IMR-90 (cell line): Measurements from ENCODE around the gene VPS18. TPM values are rescaled to one million over a fixed set of nuclear protein-coding genes. Genes with fewer than 3 reads are reported as not detected.
A peak's percentile ranks its signal among the peaks of the same experiment; 100 is the strongest.

ENCODE experiments used
- ATAC-seq: fragments of 200-7000 bp; cut with Tn5 transposase; 2 replicates; pipeline ENCODE4 v1.9.1; 2020; ENCODE audit warnings: low read depth, mild to moderate bottlenecking, moderate library complexity
- BruUV-seq: library from RNA; stranded (reverse); fragments of 400-500 nt; replicated peaks from 2 replicates; lab custom pipeline; 2021; lab: Mats Ljungman, UMichigan
- CTCF ChIA-PET: fragments of 300-600 bp; formaldehyde crosslinking; extraction: SDS; loops from one replicate; lab custom pipeline; 2021; ENCODE audit warnings: antibody characterized with exemption; lab: Yijun Ruan, JAX
- POLR2A ChIA-PET: fragments of 300-600 bp; sonication (Branson Sonifier 250); formaldehyde crosslinking; loops from one replicate; lab custom pipeline; 2022; ENCODE audit warnings: antibody characterized with exemption; ENCODE audit not compliant: unreplicated experiment; lab: Charles Lee
- DNase-seq: peaks from one replicate; pipeline ENCODE4 v3.0.0; 2013
- H2AFZ ChIP-seq: replicated peaks from 2 replicates; pipeline ENCODE3; 2013; ENCODE audit warnings: low read length, mild to moderate bottlenecking; ENCODE audit not compliant: poor library complexity
- H2AK5ac ChIP-seq: 2 replicates; pipeline ENCODE4 v1.6.1; 2013; ENCODE audit warnings: low read depth, low read length, inconsistent platforms
- H2AK9ac ChIP-seq: replicated peaks from 2 replicates; pipeline ENCODE3; 2013; ENCODE audit warnings: mild to moderate bottlenecking, low read depth, low read length, moderate library complexity; ENCODE audit not compliant: poor library complexity
- H2BK120ac ChIP-seq: 2 replicates; pipeline ENCODE4 v1.6.1; 2013; ENCODE audit warnings: low read depth, low read length, inconsistent platforms
- H2BK15ac ChIP-seq: 3 replicates; pipeline ENCODE4 v1.6.1; 2013; ENCODE audit warnings: low read depth, low read length, inconsistent platforms
- H2BK20ac ChIP-seq: 2 replicates; pipeline ENCODE4 v1.6.1; 2013; ENCODE audit warnings: low read depth, mild to moderate bottlenecking, inconsistent platforms, low read length, moderate library complexity
- H2BK5ac ChIP-seq: 2 replicates; pipeline ENCODE4 v1.6.1; 2013; ENCODE audit warnings: mild to moderate bottlenecking, low read depth, low read length, inconsistent platforms; ENCODE audit not compliant: poor library complexity, severe bottlenecking
- H3K14ac ChIP-seq: replicated peaks from 2 replicates; pipeline ENCODE4 v1.6.1; 2013; ENCODE audit warnings: low read depth, low read length, inconsistent platforms
- H3K18ac ChIP-seq: 2 replicates; pipeline ENCODE4 v1.6.1; 2013; ENCODE audit warnings: low read depth, low read length, control low read depth
- H3K23ac ChIP-seq: 2 replicates; pipeline ENCODE4 v1.6.1; 2013; ENCODE audit warnings: low read depth, low read length, inconsistent platforms
- H3K27ac ChIP-seq: 2 replicates; pipeline ENCODE4 v1.5.1; 2013; ENCODE audit warnings: mild to moderate bottlenecking, control low read depth, low read length; ENCODE audit not compliant: insufficient read depth
- H3K27me3 ChIP-seq: 2 replicates; pipeline ENCODE4 v1.6.1; 2013; ENCODE audit warnings: low read length; ENCODE audit not compliant: control insufficient read depth, insufficient read depth
- H3K36me3 ChIP-seq: 2 replicates; pipeline ENCODE4 v1.6.1; 2013; ENCODE audit warnings: low read length, mixed read lengths; ENCODE audit not compliant: control insufficient read depth, insufficient read depth
- H3K4ac ChIP-seq: 2 replicates; pipeline ENCODE4 v1.6.1; 2013; ENCODE audit warnings: low read depth, low read length, inconsistent platforms
- H3K4me1 ChIP-seq: 2 replicates; pipeline ENCODE4 v1.6.1; 2013; ENCODE audit warnings: low read length, mixed read lengths; ENCODE audit not compliant: control insufficient read depth, insufficient read depth
- H3K4me2 ChIP-seq: 2 replicates; pipeline ENCODE4 v1.6.1; 2013; ENCODE audit warnings: low read depth, mild to moderate bottlenecking, control low read depth, low read length, moderate library complexity
- H3K4me3 ChIP-seq: 2 replicates; pipeline ENCODE4 v1.5.1; 2013; ENCODE audit warnings: low read depth, mild to moderate bottlenecking, control low read depth, low read length, moderate library complexity; ENCODE audit not compliant: insufficient read depth
- H3K56ac ChIP-seq: 2 replicates; pipeline ENCODE4 v1.6.1; 2013; ENCODE audit warnings: low read length, inconsistent platforms; ENCODE audit not compliant: insufficient read depth; ENCODE audit errors: extremely low read depth
- H3K79me1 ChIP-seq, 2 experiments: 2 replicates each; pipeline ENCODE4 v1.6.1; 2013; ENCODE audit warnings: low read length in 2 of 2, inconsistent platforms in 1 of 2, low read depth in 1 of 2
- H3K9ac ChIP-seq: 2 replicates; pipeline ENCODE4 v1.6.1; 2013; ENCODE audit warnings: low read depth, low read length, control low read depth
- H3K9me1 ChIP-seq: 2 replicates; pipeline ENCODE4 v1.6.1; 2013; ENCODE audit warnings: low read length, inconsistent platforms; ENCODE audit not compliant: insufficient read depth
- H3K9me3 ChIP-seq: 2 replicates; pipeline ENCODE4 v1.6.1; 2013; ENCODE audit warnings: low read length; ENCODE audit not compliant: control insufficient read depth, insufficient read depth
- H4K20me1 ChIP-seq: 2 replicates; pipeline ENCODE4 v1.6.1; 2013; ENCODE audit warnings: low read length, inconsistent platforms; ENCODE audit not compliant: insufficient read depth
- H4K5ac ChIP-seq: 2 replicates; pipeline ENCODE4 v1.6.1; 2013; ENCODE audit warnings: mild to moderate bottlenecking, low read depth, low read length, control low read depth
- H4K8ac ChIP-seq, 2 experiments: 2 replicates each; pipeline ENCODE4 v1.6.1; 2013; ENCODE audit warnings: low read depth in 2 of 2, low read length in 2 of 2, control low read depth in 1 of 2, inconsistent platforms in 1 of 2
- H4K91ac ChIP-seq: 2 replicates; pipeline ENCODE4 v1.6.1; 2013; ENCODE audit warnings: low read depth, low read length, inconsistent platforms; ENCODE audit not compliant: insufficient read depth
- BHLHE40 ChIP-seq: fragments of 150-350 bp; IDR thresholded peaks from 2 replicates; pipeline ENCODE4 v1.6.1; 2016; ENCODE audit warnings: mild to moderate bottlenecking, low read depth, low read length
- CEBPB ChIP-seq: IDR thresholded peaks from 2 replicates; pipeline ENCODE4 v1.6.1; 2012; ENCODE audit warnings: low read depth, low read length, improper control_type of control experiment
- FOS ChIP-seq: fragments of 150-350 bp; IDR thresholded peaks from 2 replicates; pipeline ENCODE4 v1.6.1; 2016; ENCODE audit warnings: low read depth, low read length
- MAFK ChIP-seq: IDR thresholded peaks from 2 replicates; pipeline ENCODE4 v1.6.1; 2012; ENCODE audit warnings: low read depth, low read length, improper control_type of control experiment
- MAZ ChIP-seq: IDR thresholded peaks from 2 replicates; pipeline ENCODE4 v1.6.1; 2012; ENCODE audit warnings: low read depth, mild to moderate bottlenecking, low read length, improper control_type of control experiment, moderate library complexity, borderline replicate concordance
- MXI1 ChIP-seq: IDR thresholded peaks from 2 replicates; pipeline ENCODE4 v1.6.1; 2012; ENCODE audit warnings: low read depth, mild to moderate bottlenecking, low read length, moderate library complexity, borderline replicate concordance
- NFE2L2 ChIP-seq: fragments of 150-350 bp; IDR thresholded peaks from 2 replicates; pipeline ENCODE4 v1.6.1; 2016; ENCODE audit warnings: low read depth, mild to moderate bottlenecking, low read length
- POLR2A ChIP-seq: IDR thresholded peaks from 2 replicates; pipeline ENCODE4 v1.6.1; 2012; ENCODE audit warnings: mild to moderate bottlenecking, low read depth, low read length
- RAD21 ChIP-seq: IDR thresholded peaks from 2 replicates; pipeline ENCODE4 v1.6.1; 2012; ENCODE audit warnings: low read length, improper control_type of control experiment
- SMC3 ChIP-seq: fragments of 150-350 bp; IDR thresholded peaks from 2 replicates; pipeline ENCODE4 v1.6.1; 2016; ENCODE audit warnings: low read depth, mild to moderate bottlenecking, antibody characterized with exemption, low read length, moderate library complexity
- WGBS, 2 experiments: methylation state at CpG; one replicate each; pipeline versions ENCODE4 v1.1.5 to v1.1.7; 2013; ENCODE audit warnings: missing lambda C conversion rate in 2 of 2; ENCODE audit not compliant: insufficient read length in 1 of 2; ENCODE audit errors: extremely low coverage in 2 of 2; 5-methylcytosine and 5-hydroxymethylcytosine counted together
- dilution Hi-C: fragments of 300-500 bp; cut with HindIII; formaldehyde crosslinking; loops from one replicate; pipeline ENCODE4 v1.14.3; 2018; ENCODE audit warnings: low sequenced_read_pairs; ENCODE audit not compliant: unreplicated experiment
- in situ Hi-C: fragments of 300-500 bp; cut with MboI; formaldehyde crosslinking; loops from 3 replicates; pipeline ENCODE4 v1.14.3; 2019; ENCODE audit warnings: low sequenced_read_pairs, inconsistent platforms, mixed read lengths
- intact Hi-C: fragments of 100-400 bp; cut with micrococcal nuclease; formaldehyde crosslinking; loops from 2 replicates; pipeline ENCODE4 v1.10.0; 2022
- polyA plus RNA-seq, 3 experiments: library from polyadenylated mRNA; depleted of rRNA; stranded (reverse); fragments of >200 nt; gene quantifications; 2 replicates each; pipeline ENCODE4 v1.2.3, GENCODE V29; 2012; ENCODE audit warnings: low replicate concordance in 1 of 3
- total RNA-seq: library from RNA; depleted of rRNA; stranded (reverse); fragments of >200 nt; gene quantifications from 2 replicates; pipeline ENCODE4 v1.2.3, GENCODE V29; 2012
- TF ChIP-seq, protein P1 (sequence below): fragments of 150-350 bp; IDR thresholded peaks from 2 replicates; pipeline ENCODE4 v1.6.1; 2017; ENCODE audit warnings: mild to moderate bottlenecking, antibody characterized with exemption, low read length, low read depth
- TF ChIP-seq, protein P2 (sequence below): conservative IDR thresholded peaks from 2 replicates; pipeline ENCODE4 v1.5.1; 2012; ENCODE audit warnings: mild to moderate bottlenecking, low read depth, low read length, improper control_type of control experiment
- TF ChIP-seq, protein P3 (sequence below): fragments of 150-350 bp; IDR thresholded peaks from 2 replicates; pipeline ENCODE4 v1.6.1; 2016; ENCODE audit warnings: low read depth, mild to moderate bottlenecking, low read length, moderate library complexity, borderline replicate concordance

The VPS18 gene
- total and polyA plus RNA-seq, 2 of the 4 experiments (the other 2 are of a cell fraction) = 19.3 to 32.3 TPM

DNA sequence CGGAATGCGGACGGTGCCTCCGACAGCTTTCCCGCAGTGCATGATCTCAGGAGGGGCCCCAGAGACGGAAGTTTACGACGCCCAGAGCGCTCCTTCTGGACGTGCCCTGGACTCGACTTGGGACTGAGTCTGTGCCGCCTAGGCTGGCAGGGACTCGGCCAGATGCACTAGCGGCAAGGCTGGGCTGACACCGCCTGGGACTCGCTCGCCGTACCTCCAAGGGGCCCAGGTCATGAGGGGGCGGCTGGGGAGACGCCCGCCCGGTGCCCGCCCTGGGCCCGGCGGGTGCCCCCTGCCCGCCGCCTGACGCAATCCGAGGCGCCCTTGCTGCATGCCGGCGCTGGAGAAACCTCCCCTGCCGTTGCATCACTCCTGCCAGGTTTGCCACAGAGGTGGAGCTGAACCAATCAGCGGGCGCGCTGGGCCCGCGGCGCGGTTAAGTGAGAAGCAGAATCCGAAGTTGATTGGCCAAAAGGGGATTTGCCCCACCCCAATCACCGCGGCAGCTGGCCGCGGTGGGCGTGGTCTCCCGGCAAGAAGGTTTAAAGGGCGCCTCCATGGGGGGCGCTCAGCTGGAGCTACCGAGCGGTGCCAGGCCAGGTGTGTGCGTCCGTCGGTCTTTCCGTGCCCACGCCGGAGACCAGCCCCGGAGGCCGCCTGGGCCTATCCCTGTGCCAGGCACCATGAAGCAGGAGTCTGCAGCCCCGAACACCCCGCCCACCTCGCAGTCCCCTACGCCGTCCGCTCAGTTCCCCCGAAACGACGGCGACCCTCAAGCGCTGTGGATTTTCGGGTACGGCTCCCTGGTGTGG lies 58.9 kb downstream of the VPS18 start, which contains the start of gene CHAC1:
CHAC1 (plus strand) TSS at position 571 of the 812 bp plus-strand sequence; CDS start at position 684, 113 bp downstream.
- peaks cover 31% of the 10 kb centered on the region for H3K4me1 ChIP-seq
- DNase-seq = peak; percentile 96
- H4K5ac ChIP-seq = peak within 1 kb of the TSS; percentile 87
- H3K27ac ChIP-seq = peak within 1 kb of the TSS; percentile 96
- dilution Hi-C loops (no loop called here), intact Hi-C loops (loop anchor here (2.0 to 5.0 kb wide), 2 partner anchors 30 to 64 kb away; no protein-coding TSS in a partner anchor), in situ Hi-C loops (no loop called here)
- H2BK15ac ChIP-seq = peak within 1 kb of the TSS; percentile 63; the same call in 2 of the 3 replicates
- H3K56ac ChIP-seq = peak within 1 kb of the TSS; percentile 69
- peaks cover 18 to 59% of the 10 kb centered on the region in 2 experiments for H3K79me1 ChIP-seq
- peaks cover 28% of the 10 kb centered on the region for H3K36me3 ChIP-seq
- H2AFZ ChIP-seq = peak within 1 kb of the TSS; percentile 96
- H3K4me3 ChIP-seq = peak within 1 kb of the TSS; percentile 70
- peak within 1 kb of the TSS; percentile 78 to 98 for H4K8ac ChIP-seq
- peak within 1 kb of the TSS; percentile 87 for H3K14ac ChIP-seq
- H3K23ac ChIP-seq = peak within 1 kb of the TSS; percentile 98
- peak within 1 kb of the TSS; percentile 99 for H2BK5ac ChIP-seq
- ChIA-PET CTCF (interaction anchor here (2.7 to 4.6 kb wide), 2 partner anchors 11 to 65 kb away, joined by 11 to 23 read pairs; no protein-coding TSS in a partner anchor), POLR2A (interaction anchor here (0.6 to 1.4 kb wide), 7 partner anchors 11 to 378 kb away, joined by 3 to 6 read pairs (median 4); no protein-coding TSS in a partner anchor)
- H3K9me3 ChIP-seq = no peaks in the 10 kb centered on the region
- BruUV-seq = no TSS peak
- 1% methylated on average over 50 of the region's 72 CpGs; no CpG with 5 or more reads in 1 of the 2 experiments for WGBS, 2 experiments
- no peaks in the 10 kb centered on the region for H3K27me3 ChIP-seq
- H4K20me1 ChIP-seq = peaks cover 47% of the 10 kb centered on the region
- H3K18ac ChIP-seq = peak within 1 kb of the TSS; percentile 81
- peak; percentile 91 for ATAC-seq
- peaks cover 32% of the 10 kb centered on the region for H3K9me1 ChIP-seq
- peak within 1 kb of the TSS; percentile 99 for H2AK9ac ChIP-seq
- H2AK5ac ChIP-seq = peak within 1 kb of the TSS; percentile 96
- peak within 1 kb of the TSS; percentile 84 for H3K9ac ChIP-seq
- H2BK20ac ChIP-seq = peak within 1 kb of the TSS; percentile 27
- peak within 1 kb of the TSS; percentile 98 for H3K4ac ChIP-seq
- peak within 1 kb of the TSS; percentile 85 for H3K4me2 ChIP-seq
- H4K91ac ChIP-seq = peak within 1 kb of the TSS; percentile 99
- H2BK120ac ChIP-seq = peak within 1 kb of the TSS; percentile 91
- TF ChIP-seq POLR2A (peak; percentile 97), RAD21 (peak; percentile 10), SMC3 (no peak), MAZ (peak; percentile 59; the same call in 1 of the 2 replicates), MAFK (no peak), CEBPB (peak; percentile 100), BHLHE40 (no peak), MXI1 (peak; percentile 26; the same call in 1 of the 2 replicates), NFE2L2 (no peak), FOS (0 out of 2 replicates have a peak, but pooled peaks have one; percentile 7)
- TF ChIP-seq, protein P1, sequence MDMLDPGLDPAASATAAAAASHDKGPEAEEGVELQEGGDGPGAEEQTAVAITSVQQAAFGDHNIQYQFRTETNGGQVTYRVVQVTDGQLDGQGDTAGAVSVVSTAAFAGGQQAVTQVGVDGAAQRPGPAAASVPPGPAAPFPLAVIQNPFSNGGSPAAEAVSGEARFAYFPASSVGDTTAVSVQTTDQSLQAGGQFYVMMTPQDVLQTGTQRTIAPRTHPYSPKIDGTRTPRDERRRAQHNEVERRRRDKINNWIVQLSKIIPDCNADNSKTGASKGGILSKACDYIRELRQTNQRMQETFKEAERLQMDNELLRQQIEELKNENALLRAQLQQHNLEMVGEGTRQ = 0 out of 2 replicates have a peak, but pooled peaks have one; percentile 14
- TF ChIP-seq, protein P2, sequence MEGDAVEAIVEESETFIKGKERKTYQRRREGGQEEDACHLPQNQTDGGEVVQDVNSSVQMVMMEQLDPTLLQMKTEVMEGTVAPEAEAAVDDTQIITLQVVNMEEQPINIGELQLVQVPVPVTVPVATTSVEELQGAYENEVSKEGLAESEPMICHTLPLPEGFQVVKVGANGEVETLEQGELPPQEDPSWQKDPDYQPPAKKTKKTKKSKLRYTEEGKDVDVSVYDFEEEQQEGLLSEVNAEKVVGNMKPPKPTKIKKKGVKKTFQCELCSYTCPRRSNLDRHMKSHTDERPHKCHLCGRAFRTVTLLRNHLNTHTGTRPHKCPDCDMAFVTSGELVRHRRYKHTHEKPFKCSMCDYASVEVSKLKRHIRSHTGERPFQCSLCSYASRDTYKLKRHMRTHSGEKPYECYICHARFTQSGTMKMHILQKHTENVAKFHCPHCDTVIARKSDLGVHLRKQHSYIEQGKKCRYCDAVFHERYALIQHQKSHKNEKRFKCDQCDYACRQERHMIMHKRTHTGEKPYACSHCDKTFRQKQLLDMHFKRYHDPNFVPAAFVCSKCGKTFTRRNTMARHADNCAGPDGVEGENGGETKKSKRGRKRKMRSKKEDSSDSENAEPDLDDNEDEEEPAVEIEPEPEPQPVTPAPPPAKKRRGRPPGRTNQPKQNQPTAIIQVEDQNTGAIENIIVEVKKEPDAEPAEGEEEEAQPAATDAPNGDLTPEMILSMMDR = no peak
- TF ChIP-seq, protein P3, sequence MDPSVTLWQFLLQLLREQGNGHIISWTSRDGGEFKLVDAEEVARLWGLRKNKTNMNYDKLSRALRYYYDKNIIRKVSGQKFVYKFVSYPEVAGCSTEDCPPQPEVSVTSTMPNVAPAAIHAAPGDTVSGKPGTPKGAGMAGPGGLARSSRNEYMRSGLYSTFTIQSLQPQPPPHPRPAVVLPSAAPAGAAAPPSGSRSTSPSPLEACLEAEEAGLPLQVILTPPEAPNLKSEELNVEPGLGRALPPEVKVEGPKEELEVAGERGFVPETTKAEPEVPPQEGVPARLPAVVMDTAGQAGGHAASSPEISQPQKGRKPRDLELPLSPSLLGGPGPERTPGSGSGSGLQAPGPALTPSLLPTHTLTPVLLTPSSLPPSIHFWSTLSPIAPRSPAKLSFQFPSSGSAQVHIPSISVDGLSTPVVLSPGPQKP = no peak
